Fibroblast of the aortic adventitia (primary cell): ENCODE measurements around the gene SIGLEC6. TPM values are rescaled to one million over a fixed set of nuclear protein-coding genes. Genes with fewer than 3 reads are reported as not detected.

Experiments
- DNase-seq: peaks from one replicate; pipeline ENCODE4 v3.0.0-alpha.2; 2010; ENCODE audit warnings: low read depth
- H3K4me3 ChIP-seq: 2 replicates; pipeline ENCODE4 v1.5.1; 2011; ENCODE audit warnings: low read depth, mild to moderate bottlenecking, control low read depth, low read length, moderate library complexity
- total RNA-seq: library from RNA; depleted of rRNA; stranded (reverse); fragments of >200 nt; gene quantifications from 2 replicates; pipeline ENCODE4 v1.2.3, GENCODE V29; 2012; ENCODE audit warnings: low replicate concordance
- TF ChIP-seq, protein P1 (sequence below): IDR thresholded peaks from 2 replicates; pipeline ENCODE4 v1.5.1; 2011; ENCODE audit warnings: mild to moderate bottlenecking, low read length, control low read depth, inconsistent platforms; ENCODE audit not compliant: insufficient read depth

SIGLEC6 gene
- total RNA-seq, 1 donor = not detected

DNA sequence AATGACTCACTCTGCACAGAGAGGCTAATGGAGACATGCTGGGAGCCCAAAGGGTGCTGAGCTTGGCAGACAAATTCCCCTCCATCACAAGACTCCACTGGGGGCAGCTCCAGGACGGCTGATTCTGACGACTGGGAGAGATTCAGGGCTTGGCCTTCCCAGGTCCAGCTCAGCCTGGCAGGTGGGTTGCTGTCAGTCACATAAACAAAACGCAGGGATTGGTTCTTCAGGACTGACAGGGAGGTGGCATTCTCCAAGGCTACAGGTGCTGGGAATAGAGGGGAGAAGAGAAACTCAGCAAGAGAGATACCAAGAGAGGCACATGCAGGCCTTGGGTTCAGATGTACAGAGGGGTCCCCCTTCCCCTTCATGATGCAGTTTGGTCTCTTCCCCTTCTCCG lies 28.9 kb upstream of the SIGLEC6 start:
- DNase-seq = no peak
- TF ChIP-seq, protein P1, sequence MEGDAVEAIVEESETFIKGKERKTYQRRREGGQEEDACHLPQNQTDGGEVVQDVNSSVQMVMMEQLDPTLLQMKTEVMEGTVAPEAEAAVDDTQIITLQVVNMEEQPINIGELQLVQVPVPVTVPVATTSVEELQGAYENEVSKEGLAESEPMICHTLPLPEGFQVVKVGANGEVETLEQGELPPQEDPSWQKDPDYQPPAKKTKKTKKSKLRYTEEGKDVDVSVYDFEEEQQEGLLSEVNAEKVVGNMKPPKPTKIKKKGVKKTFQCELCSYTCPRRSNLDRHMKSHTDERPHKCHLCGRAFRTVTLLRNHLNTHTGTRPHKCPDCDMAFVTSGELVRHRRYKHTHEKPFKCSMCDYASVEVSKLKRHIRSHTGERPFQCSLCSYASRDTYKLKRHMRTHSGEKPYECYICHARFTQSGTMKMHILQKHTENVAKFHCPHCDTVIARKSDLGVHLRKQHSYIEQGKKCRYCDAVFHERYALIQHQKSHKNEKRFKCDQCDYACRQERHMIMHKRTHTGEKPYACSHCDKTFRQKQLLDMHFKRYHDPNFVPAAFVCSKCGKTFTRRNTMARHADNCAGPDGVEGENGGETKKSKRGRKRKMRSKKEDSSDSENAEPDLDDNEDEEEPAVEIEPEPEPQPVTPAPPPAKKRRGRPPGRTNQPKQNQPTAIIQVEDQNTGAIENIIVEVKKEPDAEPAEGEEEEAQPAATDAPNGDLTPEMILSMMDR = no peak

DNA sequence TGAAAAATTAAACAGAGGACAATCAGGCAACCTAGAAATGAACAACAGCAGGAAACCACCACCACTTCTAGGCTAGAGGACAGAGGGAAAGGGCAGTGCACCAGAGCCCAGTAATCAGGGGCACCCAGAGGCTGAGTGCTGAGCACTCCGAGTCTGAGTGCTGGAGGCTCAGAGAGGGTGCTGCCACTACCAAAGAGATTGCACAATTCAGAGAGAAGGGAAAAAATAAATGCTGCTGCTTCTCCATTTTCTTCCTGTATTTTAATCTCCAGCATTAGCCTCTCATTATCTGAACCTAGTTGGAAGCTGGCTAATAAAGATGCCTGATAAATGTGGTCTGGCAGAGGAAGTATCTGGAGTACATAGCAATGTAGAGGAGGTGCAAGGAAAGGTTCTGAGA lies 27.8 kb upstream of the SIGLEC6 start:
- DNase-seq = no peak
- no peak overlapping the region for H3K4me3 ChIP-seq
- TF ChIP-seq, protein P1 = no peak

More for the DNA sequence above, 28.9 kb upstream of the SIGLEC6 start:
- H3K4me3 ChIP-seq = no peak overlapping the region

DNA sequence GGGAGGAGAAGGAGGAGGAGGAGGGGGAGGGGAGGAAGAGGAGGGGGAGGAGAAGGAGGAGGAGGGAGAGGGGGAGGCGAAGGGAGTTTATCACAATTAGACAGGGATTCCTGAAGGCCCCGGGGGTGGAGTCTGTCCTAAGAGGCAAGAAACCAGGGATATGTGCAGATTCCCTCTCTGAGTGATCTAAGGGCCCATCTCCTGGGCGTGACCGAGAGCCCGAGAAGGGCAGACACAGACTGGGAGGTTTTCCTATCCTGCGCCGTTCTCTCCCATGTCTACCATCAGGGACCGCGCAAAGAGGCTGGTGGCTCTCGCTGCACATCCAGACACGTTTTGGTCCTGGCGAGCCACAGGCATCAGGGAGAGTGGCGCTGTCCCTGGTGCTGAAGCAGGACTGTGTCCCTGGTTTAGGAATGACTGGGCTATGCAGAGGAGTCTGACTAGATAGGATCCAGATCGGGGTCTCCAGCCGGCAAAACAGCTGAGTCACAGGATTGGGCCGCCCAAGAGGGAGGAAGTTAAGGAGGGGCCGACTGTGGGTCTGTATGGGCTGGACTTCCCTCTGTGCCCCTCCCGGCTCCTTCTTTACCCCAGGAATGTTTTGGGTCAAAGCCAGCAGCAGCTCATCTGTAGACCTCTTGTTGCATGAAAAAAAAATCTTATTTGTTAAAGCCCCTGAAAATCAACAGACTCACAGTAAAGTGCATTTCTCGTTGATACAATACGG lies 21.7 kb upstream of the SIGLEC6 start:
- peak; percentile 67 for DNase-seq
- no peak overlapping the region for H3K4me3 ChIP-seq
- TF ChIP-seq, protein P1 = no peak

DNA sequence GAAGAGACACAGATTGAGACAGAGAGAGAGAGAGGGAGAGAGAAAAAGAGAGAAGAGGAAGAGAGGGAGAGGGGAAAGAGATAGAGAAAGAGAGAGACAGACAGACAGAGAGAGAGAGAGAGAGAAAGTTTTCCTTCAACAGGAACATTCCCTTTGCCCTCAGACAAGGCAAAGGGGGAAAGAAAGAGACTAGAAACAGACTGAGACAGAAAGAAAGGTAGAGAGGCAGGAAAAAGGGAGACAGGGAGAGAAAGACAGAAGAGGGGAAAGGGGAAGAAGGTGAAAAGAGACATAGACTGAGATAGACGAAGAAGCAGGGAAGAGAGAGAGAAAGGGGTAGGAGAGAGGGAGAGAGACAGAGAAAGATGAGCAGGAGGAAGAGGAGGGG lies 21.1 kb upstream of the SIGLEC6 start:
- no peak overlapping the region for H3K4me3 ChIP-seq
- DNase-seq = no peak
- TF ChIP-seq, protein P1 = no peak

DNA sequence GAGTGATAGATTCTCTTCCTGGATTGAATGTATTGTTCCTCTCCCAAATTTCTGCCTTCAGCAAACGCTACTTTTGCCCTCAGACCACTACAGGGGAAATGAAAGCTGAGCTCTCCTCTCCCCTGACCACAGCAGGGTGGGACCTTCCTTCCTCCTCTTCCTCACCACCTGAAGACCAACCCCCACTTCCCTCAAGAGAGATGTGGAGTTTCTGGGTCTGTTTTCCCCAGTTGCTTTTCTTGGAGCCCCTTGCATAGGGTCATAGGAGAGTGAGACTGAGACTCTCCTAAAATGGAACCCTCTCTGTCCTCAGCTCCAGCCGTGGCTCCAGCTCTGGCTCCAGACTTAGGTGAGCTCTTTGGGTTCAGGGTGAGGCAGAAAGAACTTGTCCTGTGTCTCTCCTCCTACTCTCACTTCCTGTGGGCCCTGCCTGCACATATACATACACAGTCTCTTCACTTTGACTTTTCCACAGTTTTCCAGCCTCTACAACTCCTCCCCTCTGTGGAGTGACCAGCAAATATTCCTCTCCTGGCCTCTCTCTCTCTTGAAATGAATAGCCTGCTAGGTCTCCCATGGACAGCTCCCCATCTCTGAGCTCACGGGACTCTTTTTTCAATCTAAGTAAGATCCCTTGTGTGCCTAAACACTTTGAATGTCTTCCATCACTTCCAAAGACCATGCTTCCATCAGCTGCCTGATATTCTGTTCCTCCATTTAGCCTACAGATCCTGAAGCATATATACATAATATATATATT lies 20.4 kb upstream of the SIGLEC6 start:
- TF ChIP-seq, protein P1 = no peak
- no peak for DNase-seq
- no peak overlapping the region for H3K4me3 ChIP-seq

DNA sequence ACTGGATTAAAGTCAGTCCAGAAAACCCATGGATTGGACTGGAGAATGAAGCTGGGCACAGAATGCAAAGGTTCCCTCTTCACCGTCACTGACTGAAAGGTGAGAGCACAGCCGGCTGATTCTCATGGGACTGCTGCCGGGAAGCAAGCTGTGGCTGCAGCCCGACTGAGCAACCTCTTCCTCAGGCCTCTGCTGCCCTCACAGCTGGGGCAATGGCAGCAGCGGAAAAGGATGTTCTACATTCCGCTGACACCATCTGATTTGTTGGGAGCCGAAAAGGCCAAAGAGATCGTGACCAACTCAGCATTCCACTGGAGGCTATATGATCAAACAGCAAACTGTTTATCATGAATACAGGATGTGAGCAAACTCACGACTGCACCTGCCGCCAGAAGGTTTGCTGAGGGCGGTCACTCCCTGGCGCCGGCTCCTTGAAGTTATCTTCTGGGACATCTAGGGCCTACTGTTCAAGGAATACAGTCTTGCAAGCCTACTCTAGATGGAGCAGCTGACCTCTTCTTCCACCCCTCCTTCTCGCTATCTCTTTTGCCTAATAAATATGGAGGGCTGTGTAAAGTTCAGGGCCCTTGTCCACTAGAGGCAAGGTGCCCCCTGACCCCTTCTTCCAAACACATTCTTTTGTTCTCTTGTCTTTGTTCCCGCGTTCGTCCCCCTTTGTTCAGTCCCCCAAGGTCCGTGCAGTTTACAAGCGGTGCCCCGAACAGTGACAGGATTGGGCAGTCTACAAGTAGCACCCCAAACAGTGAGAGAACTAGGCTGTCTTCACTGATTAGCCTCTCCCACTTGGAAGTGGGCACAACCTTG lies 19.6 kb upstream of the SIGLEC6 start:
- TF ChIP-seq, protein P1 = no peak
- no peak overlapping the region for H3K4me3 ChIP-seq

More for the DNA sequence above, 19.6 kb upstream of the SIGLEC6 start:
- no peak for DNase-seq
